ENCODE measurements around the gene A2ML1.
"Not testable (repeated sequence)": the region's sequence is repeated elsewhere in the genome, so short reads cannot be mapped to it uniquely, and the experiment has no call there.

- TF ChIP-seq CTCF (conservative IDR thresholded peaks at IDR 0.05 in 1 of 2, IDR thresholded peaks at IDR 0.05 in 1 of 2; ENCODE audit: low read depth in 1 of 2, low read length in 2 of 2); EZH2 (IDR thresholded peaks at IDR 0.05; ENCODE audit: low read length, missing control alignments): not testable (repeated sequence)
These were observed 80.3 kb downstream of the A2ML1 start for GRCh38 chr12:8902703-8903102.

All from fibroblast of lung (primary cell).